MM.1S (cell line): Measurements from ENCODE around the gene ETV5.
"Not testable (repeated sequence)": the region's sequence is repeated elsewhere in the genome, so short reads cannot be mapped to it uniquely, and the experiment has no call there.

Experiments used
- DNase-seq: peaks from one replicate; pipeline ENCODE4 v3.0.0-alpha.2; 2015
- H2AFZ ChIP-seq: fragments of 300-600 bp; sonication (generic); 2 replicates; pipeline ENCODE4 v1.6.0; 2016; ENCODE audit warnings: antibody characterized with exemption, low read length
- H3F3A ChIP-seq: fragments of 300-600 bp; sonication (generic); 2 replicates; pipeline ENCODE4 v1.6.1; 2016; ENCODE audit warnings: mild to moderate bottlenecking, antibody characterized with exemption, low read length, moderate library complexity, mixed read lengths; ENCODE audit not compliant: insufficient read depth
- H3K27ac ChIP-seq: fragments of 300-600 bp; sonication (generic); 2 replicates; pipeline ENCODE4 v1.5.1; 2016; ENCODE audit warnings: mild to moderate bottlenecking, low read length
- H3K27me3 ChIP-seq: fragments of 300-600 bp; sonication (generic); replicated peaks from 2 replicates; pipeline ENCODE4 v1.6.0; 2016; ENCODE audit warnings: low read length; ENCODE audit not compliant: insufficient read depth
- H3K36me3 ChIP-seq: fragments of 300-600 bp; sonication (generic); replicated peaks from 2 replicates; pipeline ENCODE4 v1.6.1; 2016; ENCODE audit warnings: mild to moderate bottlenecking, low read length, mixed read lengths; ENCODE audit not compliant: insufficient read depth
- H3K4me1 ChIP-seq: fragments of 300-600 bp; sonication (generic); 2 replicates; pipeline ENCODE4 v1.6.1; 2016; ENCODE audit warnings: low read length, mixed read lengths
- H3K4me2 ChIP-seq: fragments of 300-600 bp; sonication (generic); 2 replicates; pipeline ENCODE4 v1.6.0; 2016; ENCODE audit warnings: low read depth, low read length
- H3K4me3 ChIP-seq: fragments of 300-600 bp; sonication (generic); 2 replicates; pipeline ENCODE4 v1.5.1; 2016; ENCODE audit warnings: low read length, mixed read lengths
- H3K79me2 ChIP-seq: fragments of 300-600 bp; sonication (generic); 2 replicates; pipeline ENCODE4 v1.6.1; 2016; ENCODE audit warnings: mixed run types, low read length, mixed read lengths
- H3K9ac ChIP-seq: fragments of 300-600 bp; sonication (generic); 2 replicates; pipeline ENCODE4 v1.6.1; 2016; ENCODE audit warnings: low read length, mixed read lengths
- H3K9me2 ChIP-seq: fragments of 300-600 bp; sonication (generic); replicated peaks from 2 replicates; pipeline ENCODE4 v1.6.1; 2016; ENCODE audit warnings: mild to moderate bottlenecking, low read length, mixed read lengths; ENCODE audit not compliant: insufficient read depth
- H3K9me3 ChIP-seq: fragments of 300-600 bp; sonication (generic); replicated peaks from 2 replicates; pipeline ENCODE4 v1.6.1; 2016; ENCODE audit warnings: mild to moderate bottlenecking, low read length, mixed read lengths; ENCODE audit not compliant: insufficient read depth
- H4K20me1 ChIP-seq: fragments of 300-600 bp; sonication (generic); 2 replicates; pipeline ENCODE4 v1.6.1; 2016; ENCODE audit warnings: mild to moderate bottlenecking, low read length, moderate library complexity, mixed read lengths; ENCODE audit not compliant: insufficient read depth
- CTCF ChIP-seq: fragments of 300-600 bp; sonication (generic); IDR thresholded peaks from 2 replicates; pipeline ENCODE4 v1.5.1; 2016; ENCODE audit warnings: antibody characterized with exemption, low read length, mixed read lengths
- EZH2 ChIP-seq: fragments of 300-600 bp; sonication (generic); optimal IDR thresholded peaks from 2 replicates; pipeline ENCODE3; 2017; ENCODE audit warnings: low read depth, mild to moderate bottlenecking, antibody characterized with exemption, low read length, mixed read lengths
- EZH2phosphoT487 ChIP-seq: fragments of 300-600 bp; sonication (generic); IDR thresholded peaks from 2 replicates; pipeline ENCODE4 v1.6.1; 2018; ENCODE audit warnings: antibody characterized with exemption, low read length

The ETV5 gene

GRCh38 chr3:186038360-186038759, 70.5 kb downstream of the ETV5 start:
- Histone ChIP-seq H4K20me1 (no peaks in the 10 kb centered on the region), H3K27me3 (no peaks in the 10 kb centered on the region), H3K9me3 (no peaks in the 10 kb centered on the region), H3K9me2 (no peaks in the 10 kb centered on the region), H3K4me3 (no peak overlapping the region), H3K4me2 (no peak overlapping the region), H3K36me3 (no peaks in the 10 kb centered on the region), H3K9ac (no peak overlapping the region), H3K27ac (no peak overlapping the region), H3F3A (no peaks in the 10 kb centered on the region), H2AFZ (no peak overlapping the region), H3K79me2 (no peaks in the 10 kb centered on the region), H3K4me1 (no peaks in the 10 kb centered on the region)
- TF ChIP-seq EZH2 (no peak), CTCF (no peak), EZH2phosphoT487 (no peak)
- no peak for DNase-seq

DNA sequence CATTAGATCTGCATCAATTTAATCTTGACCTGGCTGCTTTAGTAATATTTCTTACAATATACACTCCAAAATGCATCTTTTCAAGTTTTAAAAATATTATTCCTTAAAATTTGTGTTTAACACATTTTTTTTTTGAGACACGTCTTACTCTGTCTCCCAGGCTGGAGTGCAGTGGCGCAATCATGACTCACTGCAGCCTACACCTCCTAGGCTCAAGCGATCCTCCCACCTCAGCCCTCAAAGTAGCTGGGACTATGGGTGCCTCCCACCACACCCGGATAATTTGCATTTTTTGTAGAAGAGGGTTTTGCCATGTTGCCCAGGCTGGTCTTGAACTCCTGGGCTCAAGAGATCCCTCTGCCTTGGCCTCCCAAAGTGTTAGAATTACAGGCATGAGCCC, 73.6 kb downstream of the ETV5 start:
- no peak for DNase-seq
- Histone ChIP-seq H3K27ac (no peak overlapping the region), H3K9me2 (no peaks in the 10 kb centered on the region), H3K79me2 (no peaks in the 10 kb centered on the region), H3K4me1 (no peaks in the 10 kb centered on the region), H3K4me2 (no peak overlapping the region), H4K20me1 (no peaks in the 10 kb centered on the region), H3K27me3 (no peaks in the 10 kb centered on the region), H3F3A (no peaks in the 10 kb centered on the region), H3K36me3 (no peaks in the 10 kb centered on the region), H2AFZ (no peak overlapping the region), H3K9ac (no peak overlapping the region), H3K4me3 (no peak overlapping the region), H3K9me3 (no peaks in the 10 kb centered on the region)
- no peak for TF ChIP-seq CTCF
- TF ChIP-seq EZH2phosphoT487: no peak
- TF ChIP-seq EZH2: no peak

- DNase-seq: no peak
Observed at GRCh38 chr3:186032321-186032720, 76.6 kb downstream of the ETV5 start.

GRCh38 chr3:186025993-186026392, 82.9 kb downstream of the ETV5 start:
- H3K4me2 ChIP-seq, H3K9me3 ChIP-seq, DNase-seq, H3K9me2 ChIP-seq, H3K36me3 ChIP-seq, H3F3A ChIP-seq, H4K20me1 ChIP-seq, H3K4me1 ChIP-seq, H3K27ac ChIP-seq, H3K79me2 ChIP-seq, H3K27me3 ChIP-seq, H3K9ac ChIP-seq, H3K4me3 ChIP-seq, H2AFZ ChIP-seq: not testable (repeated sequence)

More at GRCh38 chr3:186032321-186032720, 76.6 kb downstream of the ETV5 start:
- no peaks in the 10 kb centered on the region for H3K27me3 ChIP-seq
- no peak overlapping the region for H3K4me2 ChIP-seq
- no peaks in the 10 kb centered on the region for H4K20me1 ChIP-seq
- H3K79me2 ChIP-seq: no peaks in the 10 kb centered on the region
- no peak overlapping the region for H3K4me3 ChIP-seq
- no peak for TF ChIP-seq CTCF
- no peak for TF ChIP-seq EZH2
- TF ChIP-seq EZH2phosphoT487: no peak
- H3K9ac ChIP-seq: no peak overlapping the region
- H3K9me2 ChIP-seq: no peaks in the 10 kb centered on the region
- H2AFZ ChIP-seq: no peak overlapping the region
- H3K4me1 ChIP-seq: no peaks in the 10 kb centered on the region
- no peaks in the 10 kb centered on the region for H3K9me3 ChIP-seq
- H3K27ac ChIP-seq: no peak overlapping the region
- no peaks in the 10 kb centered on the region for H3K36me3 ChIP-seq
- H3F3A ChIP-seq: no peaks in the 10 kb centered on the region
